HUES6 (cell line): Measurements from ENCODE around the gene MAP4K3.
"Not testable (repeated sequence)": the region's sequence is repeated elsewhere in the genome, so short reads cannot be mapped to it uniquely, and the experiment has no call there.

Source experiments
- H3K27ac ChIP-seq: 2 replicates; pipeline ENCODE4 v1.7.0; 2013; ENCODE audit warnings: low read depth, mild to moderate bottlenecking, low read length, inconsistent platforms
- H3K27me3 ChIP-seq: 2 replicates; pipeline ENCODE4 v1.6.1; 2013; ENCODE audit warnings: low read length; ENCODE audit not compliant: control insufficient read depth, insufficient read depth
- H3K36me3 ChIP-seq: 2 replicates; pipeline ENCODE4 v1.6.1; 2013; ENCODE audit warnings: low read length; ENCODE audit not compliant: control insufficient read depth, insufficient read depth
- H3K4me1 ChIP-seq: 2 replicates; pipeline ENCODE4 v1.6.1; 2013; ENCODE audit warnings: low read length; ENCODE audit not compliant: control insufficient read depth, insufficient read depth
- H3K4me3 ChIP-seq: 2 replicates; pipeline ENCODE4 v1.5.1; 2013; ENCODE audit warnings: low read depth, low read length
- H3K9ac ChIP-seq: one replicate; pipeline ENCODE4 v1.6.1; 2013; ENCODE audit warnings: mild to moderate bottlenecking, low read length
- H3K9me3 ChIP-seq: 2 replicates; pipeline ENCODE4 v1.6.1; 2013; ENCODE audit warnings: low read depth, low read length; ENCODE audit not compliant: control insufficient read depth, insufficient read depth

MAP4K3 gene

GRCh38 chr2:39368846-39369245 lies 68.2 kb downstream of the MAP4K3 start:
- Histone ChIP-seq H3K9me3 (peaks cover 31% of the 10 kb centered on the region), H3K9ac (no peak overlapping the region), H3K27ac (no peak overlapping the region), H3K4me1 (peaks cover 5% of the 10 kb centered on the region; the same call in 1 of the 2 replicates), H3K27me3 (no peaks in the 10 kb centered on the region), H3K4me3 (no peak overlapping the region), H3K36me3 (peaks cover 35% of the 10 kb centered on the region)

DNA sequence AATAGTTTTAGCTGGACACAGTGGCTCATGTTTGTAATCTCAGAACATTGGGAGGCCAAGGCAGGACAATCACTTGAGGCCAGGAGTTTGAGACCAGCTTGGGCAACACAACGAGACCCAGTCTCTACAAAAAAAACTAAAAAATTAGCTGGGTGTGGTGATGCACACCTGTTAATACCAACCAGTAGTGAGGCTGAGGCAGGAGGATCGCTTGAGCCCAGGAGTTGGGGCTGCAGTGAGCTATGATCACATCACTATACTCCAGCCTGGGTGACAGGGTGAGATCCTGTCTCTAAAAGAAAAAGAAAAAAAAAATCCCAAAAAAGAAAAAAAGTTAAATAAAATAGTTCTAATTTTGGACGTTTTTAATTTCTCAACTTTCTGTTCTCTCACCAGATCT lies 68.7 kb downstream of the MAP4K3 start:
- no peak overlapping the region for H3K4me3 ChIP-seq
- no peak overlapping the region for H3K27ac ChIP-seq
- no peaks in the 10 kb centered on the region for H3K27me3 ChIP-seq
- no peak overlapping the region for H3K9ac ChIP-seq
- H3K9me3 ChIP-seq: peaks cover 31% of the 10 kb centered on the region
- peaks cover 35% of the 10 kb centered on the region for H3K36me3 ChIP-seq
- peaks cover 5% of the 10 kb centered on the region; the same call in 1 of the 2 replicates for H3K4me1 ChIP-seq

DNA sequence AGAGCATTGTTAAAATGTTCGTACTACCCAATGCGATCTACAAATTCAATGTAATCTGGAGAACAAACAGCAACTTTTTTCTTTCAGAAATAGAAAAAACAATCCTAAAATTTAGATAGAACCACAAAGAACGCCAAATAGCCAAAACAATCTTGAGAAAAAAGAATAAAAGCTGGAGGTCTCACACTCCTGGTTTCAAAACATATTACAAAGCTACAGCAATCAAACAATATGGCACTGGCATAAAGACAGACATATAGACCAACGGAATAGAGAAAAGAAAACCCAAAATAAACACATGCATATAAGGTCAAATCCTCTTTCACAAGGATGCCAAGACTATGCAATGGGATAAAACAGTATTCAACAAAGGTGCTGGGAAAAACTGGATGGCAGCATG lies 74.5 kb downstream of the MAP4K3 start:
- Histone ChIP-seq H3K27ac (no peak overlapping the region), H3K4me3 (no peak overlapping the region), H3K9ac (no peak overlapping the region), H3K36me3 (peaks cover 29% of the 10 kb centered on the region), H3K9me3 (peaks cover 75% of the 10 kb centered on the region), H3K4me1 (peaks cover 5% of the 10 kb centered on the region; the same call in 1 of the 2 replicates), H3K27me3 (no peaks in the 10 kb centered on the region)

DNA sequence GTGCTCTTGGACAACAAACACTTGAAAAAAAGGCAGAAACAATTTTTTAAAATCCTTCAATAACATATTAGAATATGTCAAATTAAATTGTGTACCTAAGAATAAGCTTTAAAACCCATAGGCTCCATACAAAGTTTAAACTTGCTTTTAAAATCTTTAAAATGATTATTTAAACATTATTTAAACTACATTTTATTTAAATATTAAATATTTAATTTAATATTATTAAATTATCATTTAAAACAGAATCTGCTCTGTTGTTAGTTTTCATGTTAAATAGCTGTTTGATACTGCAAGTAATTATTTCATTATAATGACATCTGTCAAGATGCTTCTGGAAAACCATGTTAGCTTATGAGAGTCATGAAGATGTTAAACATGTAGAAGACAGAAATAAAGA lies 75.6 kb downstream of the MAP4K3 start:
- no peak overlapping the region for H3K27ac ChIP-seq
- peaks cover 5% of the 10 kb centered on the region; the same call in 1 of the 2 replicates for H3K4me1 ChIP-seq
- H3K9me3 ChIP-seq: peaks cover 65% of the 10 kb centered on the region
- peaks cover 27% of the 10 kb centered on the region for H3K36me3 ChIP-seq
- no peak overlapping the region for H3K9ac ChIP-seq
- no peak overlapping the region for H3K4me3 ChIP-seq
- no peaks in the 10 kb centered on the region for H3K27me3 ChIP-seq

DNA sequence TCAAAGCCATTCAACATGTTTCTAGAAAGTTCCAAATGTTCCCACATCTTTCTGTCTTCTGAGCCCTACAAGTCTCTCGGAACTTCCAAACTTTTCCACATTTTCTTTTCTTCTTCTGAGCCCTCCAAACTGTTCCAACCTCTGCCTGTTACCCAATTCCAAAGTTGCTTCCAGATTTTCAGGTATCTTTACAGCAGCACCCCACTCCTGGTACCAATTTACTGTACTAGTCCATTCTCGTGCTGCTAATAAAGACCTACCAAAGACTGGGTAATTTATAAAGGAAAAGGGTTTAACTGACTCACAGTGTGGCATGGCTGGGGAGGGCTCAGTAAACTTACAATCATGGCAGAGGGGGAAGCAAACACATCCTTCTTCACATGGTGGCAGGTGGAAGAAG lies 76.7 kb downstream of the MAP4K3 start:
- not testable (repeated sequence) for H3K4me1 ChIP-seq, H3K27me3 ChIP-seq, H3K4me3 ChIP-seq, H3K9ac ChIP-seq, H3K27ac ChIP-seq
- Histone ChIP-seq H3K36me3 (peaks cover 29% of the 10 kb centered on the region), H3K9me3 (peaks cover 61% of the 10 kb centered on the region)

GRCh38 chr2:39359453-39360038 lies 77.5 kb downstream of the MAP4K3 start:
- Histone ChIP-seq H3K27me3 (no peaks in the 10 kb centered on the region), H3K9me3 (peaks cover 55% of the 10 kb centered on the region), H3K4me3 (no peak overlapping the region), H3K27ac (no peak overlapping the region), H3K9ac (no peak overlapping the region), H3K36me3 (peaks cover 32% of the 10 kb centered on the region), H3K4me1 (peaks cover 5% of the 10 kb centered on the region; the same call in 1 of the 2 replicates)

DNA sequence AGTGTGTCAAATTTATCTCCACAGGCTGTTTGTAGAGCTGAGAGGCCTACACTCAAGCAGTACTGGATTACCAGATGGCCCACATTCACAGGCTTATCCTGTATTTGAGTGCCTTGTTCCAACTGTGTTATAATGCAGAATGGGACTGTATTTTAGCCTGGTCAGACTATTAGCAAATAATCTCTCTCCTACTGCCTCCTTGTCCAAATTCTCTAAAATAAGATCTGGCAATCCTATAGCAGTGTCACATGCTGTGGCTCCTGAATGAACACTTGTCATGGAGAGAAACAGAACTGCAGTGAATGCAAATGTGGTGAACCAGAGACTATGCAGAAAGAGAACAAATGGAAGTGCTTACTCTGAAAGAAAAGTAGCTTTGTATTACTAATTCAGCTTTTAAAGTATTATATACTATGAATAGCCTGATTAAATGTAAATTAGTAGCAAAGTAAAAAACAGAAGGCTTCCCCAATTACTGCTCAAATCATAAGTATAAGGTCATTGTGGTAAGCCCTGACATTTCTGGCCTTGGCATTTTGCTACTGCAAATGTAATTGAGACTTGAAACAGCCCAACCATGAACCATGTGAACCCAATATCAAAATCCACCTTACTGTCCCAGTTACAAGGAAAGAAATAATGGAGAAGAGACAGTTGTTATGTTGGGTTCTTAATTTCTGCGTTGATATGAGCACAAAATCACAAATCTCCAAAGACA lies 80.0 kb downstream of the MAP4K3 start:
- no peaks in the 10 kb centered on the region for H3K27me3 ChIP-seq
- peaks cover 32% of the 10 kb centered on the region for H3K36me3 ChIP-seq
- H3K27ac ChIP-seq: no peak overlapping the region
- peaks cover 37% of the 10 kb centered on the region for H3K9me3 ChIP-seq
- no peak overlapping the region for H3K4me3 ChIP-seq
- no peak overlapping the region for H3K9ac ChIP-seq
- H3K4me1 ChIP-seq: no peaks in the 10 kb centered on the region; the same call in 1 of the 2 replicates

DNA sequence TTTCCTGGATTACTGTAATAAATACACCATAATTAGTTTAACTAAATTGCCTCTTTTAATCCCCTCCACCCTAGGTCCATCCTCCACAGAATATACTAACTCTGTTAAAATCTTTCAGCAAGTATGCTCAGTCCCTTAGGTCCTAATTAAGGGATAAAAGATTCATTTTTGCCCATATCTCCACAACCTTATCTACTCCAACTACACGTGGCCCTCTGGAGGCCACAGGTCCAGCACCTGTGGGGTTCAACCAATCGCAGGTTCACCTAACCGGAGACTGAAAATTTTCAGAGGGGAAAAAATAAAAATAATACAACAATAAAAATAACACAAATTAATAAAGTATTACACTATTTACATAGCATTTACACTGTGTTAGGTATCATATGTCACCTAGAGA lies 86.4 kb downstream of the MAP4K3 start:
- Histone ChIP-seq H3K9ac (no peak overlapping the region), H3K27me3 (no peaks in the 10 kb centered on the region), H3K36me3 (0 out of 2 replicates have a peak, but pooled peaks cover 6% of the 10 kb centered on the region), H3K27ac (no peak overlapping the region), H3K4me3 (no peak overlapping the region), H3K9me3 (no peaks in the 10 kb centered on the region), H3K4me1 (peaks cover 10% of the 10 kb centered on the region; the same call in 1 of the 2 replicates)

DNA sequence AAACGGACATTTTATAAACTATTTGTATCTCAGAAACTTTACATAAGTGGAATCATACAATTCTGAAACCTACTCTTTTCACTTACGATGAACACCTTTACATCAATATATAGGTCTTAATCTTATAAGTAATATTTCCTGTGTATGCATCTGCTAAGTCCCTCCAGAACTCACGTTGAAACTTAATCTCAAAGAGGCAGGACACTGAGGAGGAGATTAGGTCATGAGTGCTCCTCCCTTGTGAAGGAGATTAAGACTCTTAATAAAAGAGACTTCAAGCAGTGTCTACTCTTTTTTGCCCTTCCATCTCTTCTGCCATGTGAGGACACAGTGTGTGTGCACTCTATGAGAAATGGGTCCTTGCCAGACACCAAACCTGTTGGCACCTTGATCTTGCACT lies 98.6 kb downstream of the MAP4K3 start:
- peaks cover 4% of the 10 kb centered on the region; the same call in 1 of the 2 replicates for H3K4me1 ChIP-seq
- no peak overlapping the region for H3K27ac ChIP-seq
- no peak overlapping the region for H3K4me3 ChIP-seq
- no peak overlapping the region for H3K9ac ChIP-seq
- no peaks in the 10 kb centered on the region for H3K9me3 ChIP-seq
- no peaks in the 10 kb centered on the region for H3K36me3 ChIP-seq
- no peaks in the 10 kb centered on the region for H3K27me3 ChIP-seq

DNA sequence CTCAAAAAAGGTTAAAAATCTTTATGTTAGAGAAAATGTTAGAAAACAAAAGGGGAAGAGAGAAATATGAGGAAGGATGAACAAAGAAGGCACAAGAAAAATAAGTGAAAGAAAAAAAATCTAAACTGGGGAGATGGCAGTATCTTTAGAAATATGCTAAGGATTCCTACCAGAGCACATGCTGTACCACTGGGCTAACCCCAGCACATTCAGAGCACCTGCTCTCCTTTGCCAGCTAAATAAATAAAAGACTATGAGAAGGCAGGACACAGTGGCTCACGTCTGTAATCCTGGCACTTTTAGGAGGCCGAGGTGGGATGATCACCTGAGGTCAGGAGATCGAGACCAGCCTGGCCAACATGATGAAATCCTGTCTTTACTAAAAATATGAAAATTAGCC lies 101.2 kb downstream of the MAP4K3 start:
- Histone ChIP-seq H3K27me3 (no peaks in the 10 kb centered on the region), H3K4me1 (peaks cover 4% of the 10 kb centered on the region; the same call in 1 of the 2 replicates), H3K9me3 (no peaks in the 10 kb centered on the region), H3K9ac (no peak overlapping the region), H3K36me3 (0 out of 2 replicates have a peak, but pooled peaks cover 2% of the 10 kb centered on the region), H3K27ac (no peak overlapping the region), H3K4me3 (no peak overlapping the region)

DNA sequence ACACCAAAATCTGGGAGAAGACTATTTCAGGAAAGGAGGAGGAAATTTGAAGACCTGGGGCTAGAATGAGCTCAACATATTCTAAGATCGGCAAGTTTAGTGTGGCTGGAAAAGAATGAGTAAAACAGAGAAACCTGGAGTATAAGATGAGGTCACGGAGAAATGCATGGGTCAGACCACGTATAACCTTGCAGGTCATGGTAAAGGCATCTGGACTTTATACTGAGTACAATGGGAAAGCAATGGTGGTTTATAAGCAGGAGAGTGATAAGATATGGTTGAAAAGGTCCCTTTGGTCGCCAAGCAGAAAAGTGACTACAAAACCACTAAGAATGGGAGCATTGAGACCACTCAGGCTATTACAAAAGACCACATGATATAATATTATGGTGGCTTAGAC lies 102.1 kb downstream of the MAP4K3 start:
- Histone ChIP-seq H3K4me1 (peaks cover 4% of the 10 kb centered on the region; the same call in 1 of the 2 replicates), H3K4me3 (no peak overlapping the region), H3K27me3 (no peaks in the 10 kb centered on the region), H3K27ac (no peak overlapping the region), H3K36me3 (peaks cover 7% of the 10 kb centered on the region; the same call in 1 of the 2 replicates), H3K9me3 (no peaks in the 10 kb centered on the region), H3K9ac (no peak overlapping the region)
